A549 (cell line): ENCODE measurements around the gene GOLGA6C. TPM values are rescaled to one million over a fixed set of nuclear protein-coding genes. Genes with fewer than 3 reads are reported as not detected.

Experiments used
- ATAC-seq, 2 experiments: fragments of 200-7000 bp in 1 of 2; fragments of >200 bp in 1 of 2; cut with Nextera tagmentation in 1 of 2; cut with Tn5 transposase in 1 of 2; 3 replicates each; pipeline versions ENCODE4 v1.8.0 to v1.9.1; 2018 to 2020; ENCODE audit warnings: mild to moderate bottlenecking in 1 of 2, moderate library complexity in 1 of 2
- CTCF ChIA-PET: fragments of 300-600 bp; sonication (Branson Sonifier 250); formaldehyde crosslinking; extraction: SDS; loops from one replicate; lab custom pipeline; 2021; ENCODE audit warnings: antibody characterized with exemption, inconsistent platforms; lab: Yijun Ruan, JAX
- POLR2A ChIA-PET: fragments of 350-600 bp; formaldehyde crosslinking; extraction: SDS; loops from one replicate; lab custom pipeline; 2021; ENCODE audit warnings: antibody characterized with exemption, inconsistent platforms; lab: Yijun Ruan, JAX
- DNase-seq, 2 experiments: peaks; one replicate each; pipeline versions ENCODE4 v3.0.0 to v3.0.0-alpha.2; 2011 to 2016; ENCODE audit warnings: low read depth in 1 of 2, low spot score in 1 of 2
- FAIRE-seq: peaks from 2 replicates; lab custom pipeline; 2011; peaks lifted over from hg19 to GRCh38; lab: Jason Lieb, UNC
- H3K27ac ChIP-seq, 2 experiments: fragments of >200 bp; sonication (Bioruptor Twin); formaldehyde crosslinking; 3 replicates each; pipeline ENCODE4 v1.5.1; 2016 to 2017
- H3K4me1 ChIP-seq: fragments of >200 bp; sonication (Bioruptor Twin); formaldehyde crosslinking; 3 replicates; pipeline ENCODE4 v1.6.1; 2016
- H3K4me2 ChIP-seq: fragments of >200 bp; sonication (Bioruptor Twin); formaldehyde crosslinking; 3 replicates; pipeline ENCODE4 v1.6.1; 2016
- H3K4me3 ChIP-seq: fragments of >200 bp; sonication (Bioruptor Twin); formaldehyde crosslinking; 3 replicates; pipeline ENCODE4 v1.5.1; 2016
- H3K9me3 ChIP-seq: fragments of >200 bp; sonication (Bioruptor Twin); formaldehyde crosslinking; 3 replicates; pipeline ENCODE4 v1.6.1; 2016
- BCL3 ChIP-seq: fragments of >200 bp; sonication (Bioruptor Twin); formaldehyde crosslinking; IDR thresholded peaks from 3 replicates; pipeline ENCODE4 v1.6.1; 2016
- CBX2 ChIP-seq: fragments of 200-600 bp; sonication (generic); IDR thresholded peaks from 2 replicates; pipeline ENCODE4 v1.6.1; 2016; ENCODE audit warnings: low read depth, mild to moderate bottlenecking, borderline replicate concordance
- E2F6 ChIP-seq: IDR thresholded peaks from 2 replicates; pipeline ENCODE4 v1.6.1; 2012; ENCODE audit warnings: low read depth, borderline replicate concordance
- EHF ChIP-seq: fragments of 250-450 bp; sonication (Bioruptor Pico); IDR thresholded peaks from 2 replicates; pipeline ENCODE4 v1.5.0; 2020; ENCODE audit warnings: mild to moderate bottlenecking
- ESRRA ChIP-seq: fragments of 150-350 bp; IDR thresholded peaks from 2 replicates; pipeline ENCODE4 v1.6.1; 2014; ENCODE audit warnings: mild to moderate bottlenecking, low read length, borderline replicate concordance
- FOXS1 ChIP-seq: fragments of 250-450 bp; sonication (Bioruptor Pico); IDR thresholded peaks from 2 replicates; pipeline ENCODE4 v1.5.0; 2020; ENCODE audit warnings: mild to moderate bottlenecking, moderate library complexity
- GATA3 ChIP-seq: IDR thresholded peaks from 2 replicates; pipeline ENCODE4 v1.6.1; 2012; ENCODE audit warnings: borderline replicate concordance
- HEYL ChIP-seq: fragments of 250-450 bp; sonication (Bioruptor Pico); IDR thresholded peaks from 2 replicates; pipeline ENCODE4 v1.8.0; 2021; ENCODE audit warnings: mild to moderate bottlenecking, moderate library complexity
- HOXA7 ChIP-seq: fragments of 250-450 bp; sonication (Bioruptor Pico); IDR thresholded peaks from 2 replicates; pipeline ENCODE4 v1.5.0; 2020; ENCODE audit warnings: mild to moderate bottlenecking, moderate library complexity
- HOXB5 ChIP-seq: fragments of 250-450 bp; sonication (Bioruptor Pico); IDR thresholded peaks from 2 replicates; pipeline ENCODE4 v1.5.0; 2020; ENCODE audit warnings: mild to moderate bottlenecking, moderate library complexity
- KDM1A ChIP-seq: fragments of 200-600 bp; sonication (generic); IDR thresholded peaks from 2 replicates; pipeline ENCODE4 v1.6.1; 2016; ENCODE audit warnings: low read depth, mild to moderate bottlenecking
- KDM5A ChIP-seq: fragments of 200-600 bp; sonication (generic); IDR thresholded peaks from 2 replicates; pipeline ENCODE4 v1.6.1; 2016; ENCODE audit warnings: antibody characterized with exemption, mild to moderate bottlenecking
- MAFK ChIP-seq: fragments of 450-650 bp; IDR thresholded peaks from 2 replicates; pipeline ENCODE4 v1.6.1; 2014; ENCODE audit not compliant: partially characterized antibody
- MAX ChIP-seq: IDR thresholded peaks from 2 replicates; pipeline ENCODE4 v1.6.1; 2012
- NPAS2 ChIP-seq: fragments of 250-450 bp; sonication (Bioruptor Pico); IDR thresholded peaks from 2 replicates; pipeline ENCODE4 v1.8.0; 2022; ENCODE audit warnings: mild to moderate bottlenecking, moderate library complexity, borderline replicate concordance
- NR3C1 ChIP-seq: fragments of >200 bp; sonication (Bioruptor Twin); formaldehyde crosslinking; IDR thresholded peaks from 3 replicates; pipeline ENCODE4 v1.6.1; 2017
- PHF8 ChIP-seq: fragments of 200-600 bp; sonication (generic); IDR thresholded peaks from 2 replicates; pipeline ENCODE4 v1.6.1; 2016; ENCODE audit warnings: low read depth, mild to moderate bottlenecking, antibody characterized with exemption, moderate library complexity, borderline replicate concordance
- POLR2A ChIP-seq: IDR thresholded peaks from 2 replicates; pipeline ENCODE4 v1.6.1; 2012; ENCODE audit warnings: mild to moderate bottlenecking, low read length
- RAD21 ChIP-seq, 2 experiments: fragments of >200 bp in 1 of 2; sonication (Bioruptor Twin) in 1 of 2; formaldehyde crosslinking in 1 of 2; IDR thresholded peaks in 1 of 2; conservative IDR thresholded peaks in 1 of 2; 2 replicates in 1 of 2; 3 replicates in 1 of 2; pipeline ENCODE4 v1.6.1; 2012 to 2018; ENCODE audit warnings: inconsistent platforms in 1 of 2
- RFX5 ChIP-seq: fragments of 450-650 bp; IDR thresholded peaks from 2 replicates; pipeline ENCODE4 v1.7.1; 2014; ENCODE audit warnings: antibody characterized with exemption, mild to moderate bottlenecking, moderate library complexity
- SMC3 ChIP-seq: fragments of >200 bp; sonication (Bioruptor Twin); formaldehyde crosslinking; IDR thresholded peaks from 3 replicates; pipeline ENCODE4 v1.6.1; 2018; ENCODE audit warnings: inconsistent platforms
- SREBF2 ChIP-seq: fragments of 450-650 bp; IDR thresholded peaks from 2 replicates; pipeline ENCODE4 v1.6.1; 2014; ENCODE audit warnings: mild to moderate bottlenecking, moderate library complexity
- TP53 ChIP-seq: fragments of 250-450 bp; sonication (Bioruptor Pico); IDR thresholded peaks from 2 replicates; pipeline ENCODE4 v1.5.0; 2021; ENCODE audit warnings: mild to moderate bottlenecking, moderate library complexity
- ZC3H11A ChIP-seq: fragments of 450-650 bp; IDR thresholded peaks from 2 replicates; pipeline ENCODE4 v1.6.1; 2014; ENCODE audit warnings: antibody characterized with exemption, mild to moderate bottlenecking
- ZFP36 ChIP-seq: fragments of 450-650 bp; IDR thresholded peaks from 2 replicates; pipeline ENCODE4 v1.6.1; 2014; ENCODE audit warnings: borderline replicate concordance; ENCODE audit not compliant: partially characterized antibody
- ZNF302 ChIP-seq: fragments of 250-450 bp; sonication (Bioruptor Pico); IDR thresholded peaks from 2 replicates; pipeline ENCODE4 v1.9.0; 2021; ENCODE audit warnings: inconsistent platforms, mild to moderate bottlenecking, moderate library complexity
- ZSCAN20 ChIP-seq: fragments of 250-450 bp; sonication (Bioruptor Pico); IDR thresholded peaks from 2 replicates; pipeline ENCODE4 v1.8.0; 2022; ENCODE audit warnings: mild to moderate bottlenecking, moderate library complexity
- WGBS: methylation state at CpG from one replicate; pipeline ENCODE4 v1.1.6; 2017; ENCODE audit errors: missing lambda C conversion rate; 5-methylcytosine and 5-hydroxymethylcytosine counted together
- polyA plus RNA-seq, 4 experiments: library from polyadenylated mRNA; depleted of rRNA in 3 of 4; stranded (reverse); fragments of >200 nt; fragmentation: RNase III in 1 of 4; extraction: RNeasy Plus Mini Kit Qiagen cat#74134 plus additional on column Dnase treatment in 1 of 4; gene quantifications; 2 replicates in 3 of 4; 3 replicates in 1 of 4; pipeline ENCODE4 v1.2.3, GENCODE V29; 2011 to 2017
- TF ChIP-seq, protein P1 (sequence below): fragments of 250-450 bp; sonication (Bioruptor Pico); IDR thresholded peaks from 2 replicates; pipeline ENCODE4 v1.5.0; 2021; ENCODE audit warnings: mild to moderate bottlenecking, moderate library complexity, borderline replicate concordance
- TF ChIP-seq, protein P2 (sequence below): fragments of >200 bp; sonication (Bioruptor Twin); formaldehyde crosslinking; IDR thresholded peaks from 2 replicates; pipeline ENCODE4 v1.6.1; 2016

GOLGA6C gene
- polyA plus RNA-seq, 2 of the 4 experiments (the other 2 are of a cell fraction): not detected

- WGBS: 100% methylated on average over 1 of the region's 2 CpGs
- ChIA-PET CTCF (interaction anchor here (0.7 to 1.7 kb wide), 6 partner anchors 23 to 209 kb away, joined by 3 to 6 read pairs (median 3); no protein-coding TSS in a partner anchor), POLR2A (no interaction called here)
- no peak overlapping the region for H3K4me2 ChIP-seq
- H3K4me3 ChIP-seq: no peak overlapping the region
- no peak for DNase-seq
- FAIRE-seq: no peak
- H3K4me1 ChIP-seq: 0 out of 3 replicates have a peak, but pooled peaks cover 4% of the 10 kb centered on the region
- H3K27ac ChIP-seq: no peak overlapping the region
- H3K9me3 ChIP-seq: no peaks in the 10 kb centered on the region
- TF ChIP-seq HOXA7 (CRISPR knock-in tag) (no peak), KDM5A (no peak), RAD21 (conservative IDR thresholded peaks at IDR 0.05 in 1 of 2, IDR thresholded peaks at IDR 0.05 in 1 of 2) (no peak), NPAS2 (CRISPR knock-in tag) (no peak), NR3C1 (no peak), PHF8 (no peak), CBX2 (no peak), POLR2A (no peak), BCL3 (no peak), RFX5 (no peak), HEYL (CRISPR knock-in tag) (no peak), SMC3 (no peak), ZC3H11A (no peak), SREBF2 (no peak), MAFK (no peak), GATA3 (no peak), TP53 (CRISPR knock-in tag) (no peak)
- TF ChIP-seq, protein P1, sequence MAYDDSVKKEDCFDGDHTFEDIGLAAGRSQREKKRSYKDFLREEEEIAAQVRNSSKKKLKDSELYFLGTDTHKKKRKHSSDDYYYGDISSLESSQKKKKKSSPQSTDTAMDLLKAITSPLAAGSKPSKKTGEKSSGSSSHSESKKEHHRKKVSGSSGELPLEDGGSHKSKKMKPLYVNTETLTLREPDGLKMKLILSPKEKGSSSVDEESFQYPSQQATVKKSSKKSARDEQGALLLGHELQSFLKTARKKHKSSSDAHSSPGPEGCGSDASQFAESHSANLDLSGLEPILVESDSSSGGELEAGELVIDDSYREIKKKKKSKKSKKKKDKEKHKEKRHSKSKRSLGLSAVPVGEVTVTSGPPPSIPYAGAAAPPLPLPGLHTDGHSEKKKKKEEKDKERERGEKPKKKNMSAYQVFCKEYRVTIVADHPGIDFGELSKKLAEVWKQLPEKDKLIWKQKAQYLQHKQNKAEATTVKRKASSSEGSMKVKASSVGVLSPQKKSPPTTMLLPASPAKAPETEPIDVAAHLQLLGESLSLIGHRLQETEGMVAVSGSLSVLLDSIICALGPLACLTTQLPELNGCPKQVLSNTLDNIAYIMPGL (CRISPR knock-in tag): no peak
- TF ChIP-seq, protein P2, sequence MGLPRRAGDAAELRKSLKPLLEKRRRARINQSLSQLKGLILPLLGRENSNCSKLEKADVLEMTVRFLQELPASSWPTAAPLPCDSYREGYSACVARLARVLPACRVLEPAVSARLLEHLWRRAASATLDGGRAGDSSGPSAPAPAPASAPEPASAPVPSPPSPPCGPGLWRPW: no peak
- no peak for ATAC-seq
These were observed 28.2 kb upstream of the GOLGA6C start for GRCh38 chr15:75230016-75230343.

GRCh38 chr15:75230551-75231371 is 27.4 kb upstream of the GOLGA6C start:
- WGBS: 70% methylated on average over 15 of the region's 16 CpGs

More at GRCh38 chr15:75230551-75231371, 27.4 kb upstream of the GOLGA6C start:
- CTCF ChIA-PET: interaction anchor here (0.7 to 1.7 kb wide), 9 partner anchors 16 to 209 kb away, joined by 3 to 6 read pairs (median 3); no protein-coding TSS in a partner anchor
- POLR2A ChIA-PET: no interaction called here
- Histone ChIP-seq H3K9me3 (no peaks in the 10 kb centered on the region), H3K4me3 (no peak overlapping the region), H3K27ac (no peak overlapping the region), H3K4me1 (0 out of 3 replicates have a peak, but pooled peaks cover 4% of the 10 kb centered on the region), H3K4me2 (no peak overlapping the region)
- DNase-seq (no peak), FAIRE-seq (no peak), ATAC-seq (no peak)
- TF ChIP-seq ZNF302 (CRISPR knock-in tag) (no peak), MAX (no peak), ZC3H11A (no peak), EHF (no peak), MAFK (no peak), TP53 (CRISPR knock-in tag) (no peak), HOXB5 (CRISPR knock-in tag) (no peak), RAD21 (conservative IDR thresholded peaks at IDR 0.05 in 1 of 2, IDR thresholded peaks at IDR 0.05 in 1 of 2) (no peak), CBX2 (no peak), RFX5 (no peak), SREBF2 (no peak), ZSCAN20 (no peak), FOXS1 (no peak), ESRRA (no peak), ZFP36 (no peak), KDM1A (no peak), E2F6 (no peak)
